Transverse colon (tissue), 4 donors: Measurements from ENCODE around the gene SPATA13. TPM values are rescaled to one million over a fixed set of nuclear protein-coding genes. Genes with fewer than 3 reads are reported as not detected.

ENCODE experiments used
- DNase-seq: peaks from one replicate; pipeline ENCODE4 v3.0.0-alpha.2; 2019
- H3K27ac ChIP-seq, 4 donors: fragments of 200-600 bp; sonication (generic); 2 replicates each; pipeline ENCODE4 v1.5.1; 2016 to 2018; ENCODE audit warnings: inconsistent platforms in 4 of 4
- H3K27me3 ChIP-seq: fragments of 200-600 bp; sonication (generic); 2 replicates; pipeline ENCODE4 v1.5.1; 2017; ENCODE audit warnings: inconsistent platforms
- H3K36me3 ChIP-seq, 4 donors: fragments of 200-600 bp; sonication (generic); 2 replicates each; pipeline ENCODE4 v1.5.1; 2017 to 2019; ENCODE audit warnings: inconsistent platforms in 4 of 4
- H3K4me1 ChIP-seq, 4 donors: fragments of 200-600 bp; sonication (generic); 2 replicates each; pipeline ENCODE4 v1.5.1; 2017 to 2020; ENCODE audit warnings: inconsistent platforms in 4 of 4
- H3K4me3 ChIP-seq, 4 donors: fragments of 200-600 bp; sonication (generic); 1 replicate in 1 of 4; 2 replicates in 3 of 4; pipeline versions ENCODE4 v1.5.1 to v1.6.1; 2017 to 2019; ENCODE audit warnings: inconsistent platforms in 4 of 4
- H3K9me3 ChIP-seq, 2 donors: fragments of 200-600 bp; sonication (generic); 2 replicates each; pipeline ENCODE4 v1.5.1; 2017 to 2019; ENCODE audit warnings: inconsistent platforms in 2 of 2
- EP300 ChIP-seq: sonication (generic); formaldehyde crosslinking; IDR thresholded peaks from one replicate; pipeline ENCODE4 v1.6.1; 2017; ENCODE audit warnings: antibody characterized with exemption, low read depth
- POLR2A ChIP-seq: fragments of 450-650 bp; IDR thresholded peaks from one replicate; pipeline ENCODE4 v1.6.1; 2016; ENCODE audit warnings: antibody characterized with exemption, mild to moderate bottlenecking, moderate library complexity
- POLR2AphosphoS5 ChIP-seq, 3 donors: sonication (generic); formaldehyde crosslinking; IDR thresholded peaks; one replicate each; pipeline ENCODE4 v1.6.1; 2016; ENCODE audit warnings: antibody characterized with exemption in 3 of 3
- WGBS, 2 donors: methylation state at CpG; one replicate each; pipeline ENCODE4 v1.1.5; 2018; ENCODE audit warnings: low coverage in 1 of 2; 5-methylcytosine and 5-hydroxymethylcytosine counted together
- in situ Hi-C, 4 donors: fragments of 200-750 bp; cut with MboI; loops; one replicate each; pipeline versions ENCODE4 v1.15.0 to v1.15.1; 2017; ENCODE audit warnings: low sequenced_read_pairs in 3 of 4, low pct_ligation_motif_present in 1 of 4, low pct_unique_long_range_greater_than_20kb in 1 of 4
- intact Hi-C: fragments of 100-400 bp; cut with DNase I; formaldehyde crosslinking; loops from one replicate; pipeline ENCODE4 v1.15.1; 2023; ENCODE audit warnings: low total_unique reads
- total RNA-seq, 4 donors: library from RNA; depleted of rRNA; stranded (reverse); fragments of >200 nt; gene quantifications; one replicate each; pipeline ENCODE4 v1.1.0, GENCODE V29; 2016
- TF ChIP-seq, protein P1 (sequence below), 5 experiments: fragments of 200-600 bp in 3 of 5; fragments of 450-650 bp in 2 of 5; sonication (generic) in 3 of 5; IDR thresholded peaks; 1 replicate in 2 of 5; 2 replicates in 3 of 5; pipeline ENCODE4 v1.5.1; 2016 to 2017; ENCODE audit warnings: antibody characterized with exemption in 5 of 5, inconsistent platforms in 3 of 5, mild to moderate bottlenecking in 2 of 5, moderate library complexity in 1 of 5

SPATA13 gene
- total RNA-seq, 4 donors from 2014 or later = 85.1 to 612 (median 228) TPM

GRCh38 chr13:24207841-24208667 lies 47.5 kb downstream of the SPATA13 start:
- H3K27ac ChIP-seq = peak overlapping the region in 1 of 4 donors; percentile 21
- no peaks in the 10 kb centered on the region for H3K36me3 ChIP-seq
- TF ChIP-seq POLR2AphosphoS5 (IDR thresholded peaks at IDR 0.05) (no peak), EP300 (no peak)
- TF ChIP-seq, protein P1, sequence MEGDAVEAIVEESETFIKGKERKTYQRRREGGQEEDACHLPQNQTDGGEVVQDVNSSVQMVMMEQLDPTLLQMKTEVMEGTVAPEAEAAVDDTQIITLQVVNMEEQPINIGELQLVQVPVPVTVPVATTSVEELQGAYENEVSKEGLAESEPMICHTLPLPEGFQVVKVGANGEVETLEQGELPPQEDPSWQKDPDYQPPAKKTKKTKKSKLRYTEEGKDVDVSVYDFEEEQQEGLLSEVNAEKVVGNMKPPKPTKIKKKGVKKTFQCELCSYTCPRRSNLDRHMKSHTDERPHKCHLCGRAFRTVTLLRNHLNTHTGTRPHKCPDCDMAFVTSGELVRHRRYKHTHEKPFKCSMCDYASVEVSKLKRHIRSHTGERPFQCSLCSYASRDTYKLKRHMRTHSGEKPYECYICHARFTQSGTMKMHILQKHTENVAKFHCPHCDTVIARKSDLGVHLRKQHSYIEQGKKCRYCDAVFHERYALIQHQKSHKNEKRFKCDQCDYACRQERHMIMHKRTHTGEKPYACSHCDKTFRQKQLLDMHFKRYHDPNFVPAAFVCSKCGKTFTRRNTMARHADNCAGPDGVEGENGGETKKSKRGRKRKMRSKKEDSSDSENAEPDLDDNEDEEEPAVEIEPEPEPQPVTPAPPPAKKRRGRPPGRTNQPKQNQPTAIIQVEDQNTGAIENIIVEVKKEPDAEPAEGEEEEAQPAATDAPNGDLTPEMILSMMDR (IDR thresholded peaks at IDR 0.05) = no peak
- no peaks in the 10 kb centered on the region for H3K9me3 ChIP-seq
- intact Hi-C loops (no loop called here), in situ Hi-C loops (no loop called here)
- no peaks in the 10 kb centered on the region for H3K27me3 ChIP-seq
- no peak overlapping the region for H3K4me3 ChIP-seq
- WGBS, 2 donors = 56 to 81% methylated on average over 5 to 7 of the region's 7 CpGs
- DNase-seq = no peak
- H3K4me1 ChIP-seq = peaks cover 4 to 28% (median 12%) of the 10 kb centered on the region in 4 donors

GRCh38 chr13:24209138-24209537 lies 48.6 kb downstream of the SPATA13 start:
- 87 to 98% methylated on average over 4 to 5 of the region's 5 CpGs for WGBS, 2 donors
- no peak overlapping the region for H3K4me3 ChIP-seq
- TF ChIP-seq, protein P1 (IDR thresholded peaks at IDR 0.05) = no peak
- no peak for TF ChIP-seq EP300
- no peak for TF ChIP-seq POLR2A
- TF ChIP-seq POLR2AphosphoS5 (IDR thresholded peaks at IDR 0.05) = no peak
- H3K36me3 ChIP-seq = no peaks in the 10 kb centered on the region
- in situ Hi-C loops (no loop called here), intact Hi-C loops (no loop called here)
- DNase-seq = no peak
- no peaks in the 10 kb centered on the region for H3K9me3 ChIP-seq
- H3K27ac ChIP-seq = no peak overlapping the region
- no peaks in the 10 kb centered on the region for H3K27me3 ChIP-seq
- H3K4me1 ChIP-seq = peaks cover 0 to 18% (median 2%) of the 10 kb centered on the region in 4 donors

GRCh38 chr13:24212254-24212653 lies 51.7 kb downstream of the SPATA13 start:
- TF ChIP-seq, protein P1 (IDR thresholded peaks at IDR 0.05) = no peak
- TF ChIP-seq POLR2AphosphoS5 (IDR thresholded peaks at IDR 0.05) (no peak), POLR2A (no peak), EP300 (no peak)
- Histone ChIP-seq H3K27me3 (no peaks in the 10 kb centered on the region), H3K4me3 (no peak overlapping the region), H3K9me3 (no peaks in the 10 kb centered on the region), H3K27ac (no peak overlapping the region), H3K36me3 (no peaks in the 10 kb centered on the region), H3K4me1 (peaks cover 8 to 29% (median 13%) of the 10 kb centered on the region in 4 donors)
- no peak for DNase-seq
- in situ Hi-C loops (loop anchor here in 1 of 4 donors (10.0 kb wide), 1 partner anchor 157 kb away; no protein-coding TSS in a partner anchor), intact Hi-C loops (no loop called here)
- WGBS, 2 donors = 88 to 92% methylated on average over 4 to 5 of the region's 5 CpGs

DNA sequence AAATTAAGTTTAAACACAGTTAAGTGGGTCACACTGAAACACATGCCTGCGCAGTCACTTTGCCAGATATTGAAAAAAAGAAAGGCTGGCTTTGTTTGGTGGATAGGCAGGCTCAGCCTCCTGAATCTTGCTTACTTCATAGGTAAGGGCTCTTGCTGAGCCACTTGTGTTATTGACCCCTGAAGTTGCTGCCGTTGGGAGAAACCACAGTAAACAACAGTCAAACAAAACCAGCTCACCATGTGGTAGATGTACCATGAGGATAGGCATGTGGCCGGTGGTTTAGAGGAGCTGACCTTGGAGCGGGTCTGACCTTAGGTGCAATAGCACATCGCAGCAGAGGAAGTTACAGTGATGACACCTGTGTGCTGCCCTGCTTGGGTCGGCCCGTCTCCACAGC lies 52.2 kb downstream of the SPATA13 start:
- no peak for DNase-seq

More for the DNA sequence above, 52.2 kb downstream of the SPATA13 start:
- WGBS, 2 donors = 45 to 74% methylated on average over 2 to 7 of the region's 7 CpGs
- H3K4me1 ChIP-seq = peaks cover 8 to 33% (median 17%) of the 10 kb centered on the region in 4 donors
- in situ Hi-C loops (loop anchor here in 1 of 4 donors (10.0 kb wide), 1 partner anchor 158 kb away; no protein-coding TSS in a partner anchor), intact Hi-C loops (no loop called here)
- H3K36me3 ChIP-seq = no peaks in the 10 kb centered on the region
- TF ChIP-seq, protein P1 (IDR thresholded peaks at IDR 0.05) = no peak
- no peak for TF ChIP-seq EP300
- no peak for TF ChIP-seq POLR2AphosphoS5 (IDR thresholded peaks at IDR 0.05)
- TF ChIP-seq POLR2A = no peak
- H3K9me3 ChIP-seq = no peaks in the 10 kb centered on the region
- H3K4me3 ChIP-seq = no peak overlapping the region
- H3K27me3 ChIP-seq = no peaks in the 10 kb centered on the region
- no peak overlapping the region for H3K27ac ChIP-seq
